HUDEP-2 (cell line): ENCODE results near the gene NT5DC1.

Experiments
- DNase-seq, 76 experiments: peaks; one replicate each; lab custom pipeline; 2025; ENCODE audit not compliant: unreplicated experiment in 76 of 76; lab: John Stamatoyannopoulos, UW

Gene NT5DC1

DNA sequence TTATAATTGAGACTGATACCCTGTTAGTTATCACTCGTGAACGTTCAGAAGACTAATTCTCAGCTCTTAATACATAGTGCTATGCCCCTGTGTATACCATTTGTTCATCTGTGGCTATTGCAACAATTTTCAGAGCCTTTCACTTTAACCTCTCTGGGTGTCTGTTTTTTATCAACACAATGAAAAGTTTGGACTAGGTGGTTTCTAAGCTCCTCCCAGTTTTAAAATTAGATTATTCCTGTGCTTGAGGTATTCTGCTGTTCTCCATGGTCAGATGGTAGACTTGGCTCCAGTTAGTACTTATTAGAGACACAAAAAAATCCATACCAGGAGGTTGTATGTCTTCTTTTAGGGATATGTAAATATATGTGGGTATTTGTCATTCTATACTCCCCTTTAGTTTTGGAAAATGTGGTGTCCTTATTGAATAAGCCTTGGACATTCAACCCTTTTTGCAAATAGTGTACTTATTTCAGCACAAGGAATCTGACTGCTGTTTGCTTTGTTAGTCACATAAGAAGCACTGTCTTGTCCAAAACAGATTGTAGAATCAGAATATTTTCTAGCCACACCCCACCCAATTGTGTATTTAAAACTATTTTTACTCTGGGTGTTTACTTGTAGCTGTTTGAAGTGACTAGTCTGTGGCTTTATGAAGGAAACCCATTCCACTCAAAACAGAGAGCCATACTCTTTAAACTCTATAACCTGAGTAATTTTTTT, 27.3 kb downstream of the NT5DC1 start:
- no peak for DNase-seq

GRCh38 chr6:116133453-116133852, 32.8 kb downstream of the NT5DC1 start:
- no peak for DNase-seq

- DNase-seq, result no peak
Observed at GRCh38 chr6:116136373-116136772, 35.7 kb downstream of the NT5DC1 start.

GRCh38 chr6:116136933-116137340, 36.3 kb downstream of the NT5DC1 start:
- no peak for DNase-seq

DNA sequence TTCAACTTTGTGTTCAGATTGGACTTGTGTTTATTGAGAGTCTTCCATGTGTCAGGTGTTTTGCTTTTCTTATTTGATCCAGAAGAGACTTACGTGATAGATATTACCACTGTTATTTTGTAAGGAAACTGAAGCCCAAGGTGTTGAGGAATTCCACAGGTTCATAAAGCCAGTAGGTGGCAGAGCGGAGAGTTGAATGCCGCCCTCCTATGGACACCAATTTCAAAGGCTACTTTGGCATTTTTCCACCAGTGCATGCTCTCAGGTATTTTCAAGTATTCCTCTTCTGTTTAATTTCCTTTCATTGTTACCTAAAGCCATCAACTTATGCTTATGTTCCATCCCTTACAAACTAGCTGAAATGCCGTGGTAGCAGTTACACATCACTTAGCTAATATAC, 39.3 kb downstream of the NT5DC1 start:
- no peak for DNase-seq

GRCh38 chr6:116144605-116145004, 44.0 kb downstream of the NT5DC1 start:
- peak in 3 of 76 experiments; percentile 6 to 26 (median 19) for DNase-seq

- peak in 3 of 76 experiments; percentile 11 to 25 (median 16) for DNase-seq
Observed at GRCh38 chr6:116145803-116146675, 45.4 kb downstream of the NT5DC1 start.

- DNase-seq, result no peak
Observed at GRCh38 chr6:116152620-116153019, 52.0 kb downstream of the NT5DC1 start.

DNA sequence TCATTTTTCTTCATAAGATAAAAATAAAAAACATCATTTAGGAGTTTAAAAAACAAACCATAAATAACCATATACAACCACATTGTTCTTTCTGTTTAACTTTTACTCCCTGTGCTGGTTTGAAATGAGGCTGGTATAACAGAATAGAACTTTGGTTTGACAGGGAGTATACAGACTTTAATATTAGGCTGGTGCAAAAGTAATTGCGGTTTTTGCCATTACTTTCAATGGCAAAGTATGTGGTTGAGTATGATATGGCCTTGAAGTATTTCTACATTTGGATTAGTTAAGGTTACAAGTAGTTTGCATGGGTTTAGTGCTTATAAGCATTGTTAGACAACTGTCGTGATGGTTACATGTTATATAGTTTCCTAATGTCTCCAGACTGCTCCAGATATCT, 54.2 kb downstream of the NT5DC1 start:
- DNase-seq, result no peak

DNA sequence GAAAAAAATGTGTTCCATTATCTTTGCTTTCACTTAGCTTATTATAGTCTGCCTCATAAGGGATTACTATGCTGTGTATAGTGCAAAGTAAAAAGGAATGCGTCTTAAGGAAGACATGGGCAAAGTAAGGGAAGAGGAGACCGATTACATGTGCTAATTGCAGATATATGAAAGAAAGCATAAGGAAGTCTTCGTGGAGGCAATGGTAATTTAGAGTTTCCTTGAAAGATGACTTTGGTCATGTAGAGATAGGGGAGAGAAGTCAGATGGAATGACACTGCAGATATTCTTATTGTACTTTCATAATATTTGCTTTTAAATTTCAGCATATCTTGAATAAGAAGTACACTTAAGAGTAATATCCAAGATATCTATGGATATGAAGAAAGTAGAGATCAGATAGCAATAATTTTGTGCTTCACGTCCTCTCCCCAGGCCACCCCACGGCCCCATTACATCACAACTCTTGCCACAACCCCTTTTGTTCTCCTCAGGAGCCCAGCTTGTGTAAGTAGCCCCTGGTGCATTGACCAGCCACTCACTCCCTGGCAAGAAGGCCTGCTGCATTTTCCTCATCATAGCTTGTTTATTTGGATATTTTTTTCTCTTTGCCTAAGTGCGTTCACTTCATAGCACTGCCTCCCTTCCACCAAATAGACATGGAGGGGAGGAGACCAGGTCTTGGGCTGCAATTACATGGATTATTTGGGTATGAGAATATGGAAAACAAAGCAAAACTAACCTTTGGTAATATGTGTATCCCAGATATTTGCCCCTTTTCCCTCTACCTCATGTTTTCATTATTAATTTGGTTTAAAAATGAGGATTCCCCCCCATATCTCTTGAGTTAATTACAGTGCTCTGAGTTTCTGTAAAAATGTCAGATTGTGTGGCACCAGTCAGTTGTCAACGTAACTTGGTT, 56.0 kb downstream of the NT5DC1 start:
- no peak for DNase-seq

- no peak for DNase-seq
Observed at GRCh38 chr6:116157391-116157790, 56.7 kb downstream of the NT5DC1 start.

DNA sequence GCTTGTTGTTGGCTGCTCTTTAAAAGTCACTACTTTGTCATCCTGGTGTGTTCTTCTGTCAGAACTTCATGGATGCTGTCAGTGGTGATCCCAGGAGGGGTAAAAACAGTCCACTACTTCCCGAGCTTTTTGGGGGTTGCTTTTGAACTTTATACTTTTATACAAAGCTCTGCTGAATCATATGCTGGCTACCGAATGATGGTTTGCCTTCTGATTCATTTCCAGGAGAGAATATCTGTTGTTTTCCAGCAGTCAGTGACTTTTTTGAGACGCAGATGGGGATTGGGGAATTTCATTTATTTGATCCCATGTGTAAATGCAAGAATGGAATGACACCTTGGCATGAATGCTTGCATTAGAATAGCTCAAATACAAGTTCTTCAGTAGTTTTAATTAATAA, 58.0 kb downstream of the NT5DC1 start:
- DNase-seq, result no peak

DNA sequence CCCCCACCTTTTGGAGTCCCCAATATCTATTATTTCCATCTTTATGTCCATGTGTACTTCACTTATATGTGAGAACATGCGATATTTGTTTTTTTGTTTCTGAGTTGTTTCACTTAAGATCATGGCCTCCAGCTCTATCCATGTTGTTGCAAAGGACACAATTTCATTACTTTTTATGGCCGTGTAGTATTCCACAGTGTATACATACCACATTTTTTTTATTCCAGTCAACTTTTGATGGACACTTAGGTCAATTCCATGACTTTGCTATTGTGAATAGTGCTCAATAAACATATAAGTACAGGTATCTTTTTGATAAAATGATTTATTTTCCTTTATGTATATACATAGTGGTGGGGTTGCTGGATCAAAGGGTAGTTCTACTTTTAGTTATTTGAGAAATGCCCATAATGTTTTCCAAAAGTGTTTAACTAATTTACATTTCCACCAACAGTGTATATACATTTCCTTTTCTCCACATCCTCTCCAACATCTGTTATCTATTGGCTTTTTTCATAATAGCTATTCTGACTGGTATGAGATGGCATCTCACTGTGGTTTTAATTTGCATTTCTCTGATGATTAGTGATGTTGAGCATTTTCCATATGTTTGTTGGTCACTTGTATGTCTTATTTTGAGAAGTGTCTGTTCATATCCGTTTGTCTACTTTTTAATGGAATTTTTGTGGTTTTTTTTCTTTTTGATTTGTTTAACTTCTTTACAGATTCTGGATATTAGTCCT, 59.3 kb downstream of the NT5DC1 start:
- DNase-seq, result no peak

GRCh38 chr6:116165596-116165995, 64.9 kb downstream of the NT5DC1 start:
- no peak for DNase-seq

GRCh38 chr6:116166369-116166768, 65.7 kb downstream of the NT5DC1 start:
- no peak for DNase-seq

DNA sequence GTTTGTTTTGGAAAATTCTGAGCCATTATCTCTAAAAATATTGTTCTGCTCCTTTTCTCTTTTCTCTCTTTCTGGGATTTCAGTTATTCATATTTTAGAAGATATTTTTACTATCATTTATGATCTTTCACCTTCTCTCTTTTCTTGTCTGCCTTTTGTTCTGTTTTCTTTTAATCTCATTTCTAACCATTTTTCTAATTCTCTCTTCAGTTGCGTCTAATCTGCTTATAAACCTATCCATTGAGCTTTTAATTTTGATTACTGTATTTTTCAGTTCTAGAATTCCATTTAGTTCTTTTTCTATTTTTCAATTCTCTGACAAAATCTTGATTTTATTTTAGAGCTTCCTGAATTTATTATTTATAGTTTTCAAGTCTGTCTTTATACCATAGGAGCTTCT, 67.5 kb downstream of the NT5DC1 start:
- DNase-seq, result no peak

DNA sequence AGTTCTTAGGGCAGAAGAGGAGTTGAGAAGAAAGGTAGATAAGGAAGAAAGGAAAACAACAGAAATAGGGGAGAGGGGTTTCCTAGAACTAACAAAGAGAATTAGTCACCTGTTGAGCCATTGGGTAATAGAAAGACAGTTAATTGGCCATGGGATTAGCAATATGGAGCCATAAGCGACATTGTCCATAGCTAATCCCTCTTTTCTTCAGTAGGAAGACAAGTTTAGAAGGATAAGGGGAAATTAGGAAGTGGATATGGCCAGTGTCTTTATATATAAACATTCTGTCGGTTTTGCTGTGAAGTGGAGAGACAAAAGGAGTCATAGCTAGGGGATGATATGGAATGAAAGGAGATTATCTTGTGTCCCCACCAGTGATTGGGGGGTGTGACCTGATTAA, 69.2 kb downstream of the NT5DC1 start:
- DNase-seq, result peak in 11 of 76 experiments; percentile 2 to 68 (median 22)

DNA sequence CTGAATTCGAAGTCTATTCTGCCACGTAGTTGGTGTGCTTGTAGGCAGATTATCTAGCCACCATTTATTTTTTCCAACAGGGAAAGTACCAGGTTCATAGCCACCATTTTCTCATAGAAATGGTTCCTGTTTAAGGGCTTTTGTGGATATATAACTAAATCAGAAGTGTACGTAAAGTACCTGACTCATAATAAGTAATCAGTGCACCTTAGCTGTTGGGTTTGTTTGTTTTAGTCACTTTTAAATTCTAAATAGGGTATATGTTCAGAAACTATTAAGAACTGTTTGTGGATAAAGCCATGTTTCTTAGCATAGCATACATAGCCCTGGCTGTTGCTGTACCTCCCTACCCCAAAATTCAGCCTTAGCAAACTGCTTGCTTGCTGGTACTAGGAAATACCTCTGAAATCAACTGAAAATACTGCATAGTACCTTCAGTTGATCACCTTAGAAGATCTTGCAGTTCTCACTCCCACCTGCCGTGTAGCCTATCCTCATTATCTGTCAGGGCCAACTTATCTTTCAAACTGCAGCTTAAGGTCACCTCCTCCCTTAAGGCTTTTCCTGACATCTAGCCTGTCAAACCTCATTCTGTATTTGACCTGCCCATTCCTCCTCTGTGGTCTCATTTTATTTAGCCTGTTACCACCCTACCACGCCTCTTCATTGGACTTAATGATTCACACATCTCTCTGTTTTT, 69.9 kb downstream of the NT5DC1 start:
- peak in 38 of 76 experiments; percentile 2 to 76 (median 38) for DNase-seq

GRCh38 chr6:116173928-116174327, 73.3 kb downstream of the NT5DC1 start:
- no peak for DNase-seq

DNA sequence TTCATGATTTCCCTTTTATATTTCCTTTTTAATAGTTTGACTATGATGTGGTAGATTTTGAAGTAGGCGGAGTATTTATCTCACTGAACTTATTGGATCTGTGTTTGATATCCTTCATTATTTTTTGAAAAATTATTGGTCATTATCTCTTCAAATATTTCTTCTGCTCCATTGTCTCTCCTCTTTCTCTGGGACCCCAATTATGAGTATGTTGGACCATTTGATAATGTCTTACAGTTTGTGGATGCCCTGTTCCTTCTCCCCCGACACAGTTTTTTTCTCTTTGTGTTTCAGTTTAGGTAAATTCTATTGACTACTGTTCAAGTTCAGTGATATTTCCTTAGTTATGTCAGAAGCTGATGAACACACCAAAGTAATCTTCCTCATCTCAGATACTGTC, 74.7 kb downstream of the NT5DC1 start:
- no peak for DNase-seq
